H1 (cell line): ENCODE results near the gene C11orf54. TPM values are rescaled to one million over a fixed set of nuclear protein-coding genes. Genes with fewer than 3 reads are reported as not detected.

Experiments used
- CTCF ChIA-PET: fragments of 300-600 bp; sonication (Branson Sonifier 250); formaldehyde crosslinking; loops from one replicate; lab custom pipeline; 2021; ENCODE audit not compliant: partially characterized antibody; lab: Charles Lee
- POLR2A ChIA-PET: fragments of 300-600 bp; sonication (Branson Sonifier 250); formaldehyde crosslinking; loops from one replicate; lab custom pipeline; 2021; ENCODE audit warnings: inconsistent platforms; ENCODE audit not compliant: partially characterized antibody; lab: Charles Lee
- DNase-seq, 2 experiments: peaks; one replicate each; pipeline versions ENCODE4 v3.0.0 to v3.0.0-alpha.2; 2010 to 2022; ENCODE audit warnings: low spot score in 2 of 2, low read depth in 1 of 2, mixed read lengths in 1 of 2
- FAIRE-seq: peaks from 2 replicates; lab custom pipeline; 2011; peaks lifted over from hg19 to GRCh38; lab: Jason Lieb, UNC
- H2AFZ ChIP-seq: 2 replicates; pipeline ENCODE4 v1.8.1; 2012; ENCODE audit warnings: low read length, inconsistent platforms
- H2AK5ac ChIP-seq: 2 replicates; pipeline ENCODE4 v1.6.1; 2013; ENCODE audit warnings: low read depth, low read length
- H2BK120ac ChIP-seq: replicated peaks from 2 replicates; pipeline ENCODE3; 2013; ENCODE audit warnings: low read depth, low read length, inconsistent platforms
- H2BK12ac ChIP-seq: 2 replicates; pipeline ENCODE4 v1.6.1; 2013; ENCODE audit warnings: low read depth, low read length
- H2BK15ac ChIP-seq: 2 replicates; pipeline ENCODE4 v1.6.1; 2013; ENCODE audit warnings: low read length
- H2BK20ac ChIP-seq: 2 replicates; pipeline ENCODE4 v1.6.1; 2013; ENCODE audit warnings: low read length
- H2BK5ac ChIP-seq: 2 replicates; pipeline ENCODE4 v1.6.1; 2013; ENCODE audit warnings: low read depth, low read length
- H3K14ac ChIP-seq: 2 replicates; pipeline ENCODE4 v1.6.1; 2013; ENCODE audit warnings: inconsistent platforms; ENCODE audit not compliant: insufficient read length
- H3K18ac ChIP-seq: 2 replicates; pipeline ENCODE4 v1.6.1; 2013; ENCODE audit warnings: low read length; ENCODE audit errors: extremely low read depth
- H3K23ac ChIP-seq: 2 replicates; pipeline ENCODE4 v1.6.1; 2013; ENCODE audit warnings: inconsistent platforms; ENCODE audit not compliant: insufficient read length
- H3K23me2 ChIP-seq: 2 replicates; pipeline ENCODE4 v1.6.1; 2013; ENCODE audit warnings: low read depth, low read length
- H3K27ac ChIP-seq: 2 replicates; pipeline ENCODE4 v1.6.1; 2011; ENCODE audit warnings: low read depth, low read length, inconsistent platforms
- H3K27me3 ChIP-seq, 4 experiments: replicated peaks in 1 of 4; 1 replicate in 1 of 4; 2 replicates in 3 of 4; pipeline versions ENCODE4 v1.6.1 to v1.8.1; 2011 to 2013; ENCODE audit warnings: low read length in 3 of 4, mild to moderate bottlenecking in 3 of 4, inconsistent platforms in 2 of 4, mixed read lengths in 2 of 4, moderate library complexity in 1 of 4; ENCODE audit not compliant: control insufficient read depth in 3 of 4, insufficient read depth in 3 of 4; ENCODE audit errors: extremely low read depth in 1 of 4
- H3K36me3 ChIP-seq, 4 experiments: 2 replicates each; pipeline versions ENCODE4 v1.6.1 to v1.8.1; 2011 to 2013; ENCODE audit warnings: mild to moderate bottlenecking in 4 of 4, low read length in 3 of 4, moderate library complexity in 2 of 4, control low read depth in 1 of 4, inconsistent platforms in 1 of 4; ENCODE audit not compliant: insufficient read depth in 4 of 4, control insufficient read depth in 2 of 4
- H3K4ac ChIP-seq: replicated peaks from 2 replicates; pipeline ENCODE3; 2013; ENCODE audit warnings: low read length, low read depth, mixed read lengths, inconsistent platforms; ENCODE audit not compliant: insufficient read length
- H3K4me1 ChIP-seq, 4 experiments: replicated peaks in 1 of 4; 1 replicate in 1 of 4; 2 replicates in 3 of 4; pipeline versions ENCODE4 v1.6.1 to v1.8.1; 2011 to 2013; ENCODE audit warnings: low read length in 3 of 4, inconsistent platforms in 2 of 4, mixed read lengths in 1 of 4; ENCODE audit not compliant: insufficient read depth in 4 of 4, control insufficient read depth in 3 of 4
- H3K4me2 ChIP-seq, 2 experiments: 2 replicates each; pipeline versions ENCODE4 v1.6.1 to v1.8.1; 2011 to 2013; ENCODE audit warnings: low read depth in 2 of 2, low read length in 2 of 2, control low read depth in 1 of 2, inconsistent platforms in 1 of 2, mild to moderate bottlenecking in 1 of 2; ENCODE audit not compliant: insufficient read depth in 1 of 2
- H3K4me3 ChIP-seq, 4 experiments: fragments of 200-600, 300-600 bp in 1 of 4; sonication (generic), shearing (Covaris generic), sonication (Bioruptor Twin) in 1 of 4; 2 replicates each; pipeline versions ENCODE4 v1.5.1 to v1.8.1; 2011 to 2016; ENCODE audit warnings: low read length in 4 of 4, low read depth in 3 of 4, control low read depth in 2 of 4, inconsistent platforms in 2 of 4, mild to moderate bottlenecking in 2 of 4, mixed read lengths in 1 of 4, moderate library complexity in 1 of 4; ENCODE audit not compliant: insufficient read depth in 2 of 4; ENCODE audit errors: extremely low read depth in 1 of 4
- H3K56ac ChIP-seq: replicated peaks from 2 replicates; pipeline ENCODE3; 2013; ENCODE audit warnings: low read depth, mild to moderate bottlenecking, mixed read lengths, low read length, inconsistent platforms; ENCODE audit not compliant: insufficient read length
- H3K79me1 ChIP-seq: 2 replicates; pipeline ENCODE4 v1.6.1; 2013; ENCODE audit warnings: low read depth, low read length, control low read depth
- H3K79me2 ChIP-seq, 2 experiments: 2 replicates each; pipeline versions ENCODE4 v1.6.1 to v1.8.1; 2012 to 2013; ENCODE audit warnings: low read length in 2 of 2, mild to moderate bottlenecking in 2 of 2, inconsistent platforms in 1 of 2; ENCODE audit not compliant: insufficient read depth in 2 of 2, control insufficient read depth in 1 of 2
- H3K9ac ChIP-seq, 4 experiments: replicated peaks in 1 of 4; 1 replicate in 1 of 4; 2 replicates in 3 of 4; pipeline versions ENCODE4 v1.6.1 to v1.8.1; 2011 to 2013; ENCODE audit warnings: low read depth in 3 of 4, low read length in 3 of 4, control low read depth in 2 of 4, mild to moderate bottlenecking in 2 of 4, moderate library complexity in 2 of 4, inconsistent platforms in 1 of 4; ENCODE audit errors: extremely low read depth in 1 of 4
- H3K9me3 ChIP-seq, 2 experiments: 2 replicates each; pipeline versions ENCODE4 v1.6.1 to v1.8.1; 2012 to 2013; ENCODE audit warnings: mild to moderate bottlenecking in 2 of 2, moderate library complexity in 2 of 2, control low read depth in 1 of 2, inconsistent platforms in 1 of 2, low read depth in 1 of 2, low read length in 1 of 2, mixed read lengths in 1 of 2; ENCODE audit not compliant: insufficient read depth in 2 of 2
- H4K20me1 ChIP-seq, 2 experiments: replicated peaks in 1 of 2; 2 replicates each; pipeline versions ENCODE3 to v1.8.1; 2011 to 2013; ENCODE audit warnings: inconsistent platforms in 2 of 2, low read length in 2 of 2, mild to moderate bottlenecking in 1 of 2; ENCODE audit not compliant: insufficient read depth in 2 of 2, control insufficient read depth in 1 of 2
- H4K5ac ChIP-seq: 2 replicates; pipeline ENCODE4 v1.6.1; 2013; ENCODE audit warnings: low read length, low read depth, mixed read lengths, inconsistent platforms; ENCODE audit not compliant: insufficient read length
- H4K8ac ChIP-seq: 2 replicates; pipeline ENCODE4 v1.8.0; 2013; ENCODE audit warnings: mild to moderate bottlenecking, moderate library complexity, low read length, inconsistent platforms; ENCODE audit not compliant: insufficient read depth; ENCODE audit errors: extremely low read depth
- H4K91ac ChIP-seq: replicated peaks from 2 replicates; pipeline ENCODE3; 2013; ENCODE audit warnings: low read length, mixed read lengths, inconsistent platforms; ENCODE audit not compliant: insufficient read length
- ASH2L ChIP-seq: fragments of 200-600, 300-600 bp; sonication (generic); IDR thresholded peaks from one replicate; pipeline ENCODE4 v1.7.1; 2017; ENCODE audit warnings: low read length
- ATF3 ChIP-seq: IDR thresholded peaks from 2 replicates; pipeline ENCODE4 v1.6.1; 2011; ENCODE audit warnings: low read depth, mild to moderate bottlenecking, low read length; ENCODE audit not compliant: insufficient read depth
- EGR1 ChIP-seq: IDR thresholded peaks from 2 replicates; pipeline ENCODE4 v1.6.1; 2011; ENCODE audit warnings: low read depth, low read length, borderline replicate concordance
- EZH2 ChIP-seq: fragments of 200-600 bp; sonication (generic); IDR thresholded peaks from 2 replicates; pipeline ENCODE4 v1.7.1; 2012; ENCODE audit warnings: low read depth, mild to moderate bottlenecking, moderate library complexity, low read length, inconsistent platforms; ENCODE audit not compliant: severe bottlenecking
- GTF2F1 ChIP-seq: IDR thresholded peaks from 2 replicates; pipeline ENCODE4 v1.6.1; 2012; ENCODE audit warnings: low read depth, low read length, improper control_type of control experiment, borderline replicate concordance
- JUN ChIP-seq: IDR thresholded peaks from 2 replicates; pipeline ENCODE4 v1.6.1; 2011; ENCODE audit warnings: low read depth, mild to moderate bottlenecking, improper control_type of control experiment, low read length
- KDM4A ChIP-seq: IDR thresholded peaks from one replicate; pipeline ENCODE4 v1.7.1; 2012; ENCODE audit warnings: low read depth, mild to moderate bottlenecking, moderate library complexity, low read length, inconsistent platforms; ENCODE audit not compliant: severe bottlenecking
- MAFK ChIP-seq: IDR thresholded peaks from 2 replicates; pipeline ENCODE4 v1.6.1; 2012; ENCODE audit warnings: low read depth, mild to moderate bottlenecking, improper control_type of control experiment, low read length
- RFX5 ChIP-seq: IDR thresholded peaks from 2 replicates; pipeline ENCODE4 v1.6.1; 2011; ENCODE audit warnings: low read depth, low read length, improper control_type of control experiment, borderline replicate concordance
- SAP30 ChIP-seq: fragments of 300-600 bp; sonication (generic); IDR thresholded peaks from 2 replicates; pipeline ENCODE4 v1.7.1; 2012; ENCODE audit warnings: low read length, moderate library complexity, mild to moderate bottlenecking, inconsistent platforms; ENCODE audit not compliant: insufficient read depth, insufficient replicate concordance
- SIX5 ChIP-seq: IDR thresholded peaks from 2 replicates; pipeline ENCODE4 v1.6.1; 2011; ENCODE audit warnings: mild to moderate bottlenecking, low read depth, low read length
- TCF12 ChIP-seq: IDR thresholded peaks from 2 replicates; pipeline ENCODE4 v1.6.1; 2011; ENCODE audit warnings: low read depth, mild to moderate bottlenecking, low read length
- YY1 ChIP-seq: IDR thresholded peaks from 2 replicates; pipeline ENCODE4 v1.6.1; 2011; ENCODE audit warnings: low read depth, mild to moderate bottlenecking, low read length
- WGBS, 2 experiments: shearing (Covaris generic) in 1 of 2; methylation state at CpG; one replicate each; pipeline versions ENCODE4 v1.1.6 to v1.1.7; 2013 to 2015; ENCODE audit warnings: low lambda C conversion rate in 2 of 2, mixed read lengths in 2 of 2, inconsistent platforms in 1 of 2, low coverage in 1 of 2, missing lambda C conversion rate in 1 of 2; ENCODE audit not compliant: insufficient replicate concordance in 2 of 2, insufficient coverage in 1 of 2, insufficient read length in 1 of 2; ENCODE audit errors: extremely low coverage in 1 of 2, missing lambda C conversion rate in 1 of 2; 5-methylcytosine and 5-hydroxymethylcytosine counted together
- polyA plus RNA-seq, 7 experiments: library from polyadenylated mRNA; depleted of rRNA in 3 of 7; stranded (reverse) in 5 of 7; unstranded in 2 of 7; fragments of >200 nt in 5 of 7; fragments of 200-250 nt in 2 of 7; gene quantifications; 1 replicate in 5 of 7; 2 replicates in 1 of 7; 4 replicates in 1 of 7; pipeline versions ENCODE4 v1.2.1 to v1.2.3, GENCODE V29; 2011 to 2013; ENCODE audit warnings: missing spikeins in 2 of 7, mixed read lengths in 2 of 7
- total RNA-seq: library from RNA; stranded (reverse); fragmentation: NEBNext Ultra II Directional; extraction: Animal tissue kit (Norgen Biotek cat#: 25700); gene quantifications from 2 replicates; pipeline ENCODE4 v1.2.1, GENCODE V29; 2021

Gene C11orf54
- total and polyA plus RNA-seq, 2 of the 8 experiments (the other 6 are each of a cell fraction or from before 2014, with no cell fraction given), result 14.7 to 24.5 TPM

- Histone ChIP-seq H3K79me2 (peaks cover 0 to 3% of the 10 kb centered on the region in 2 experiments; a peak in 1 of 4 replicates), H2BK5ac (no peak overlapping the region), H3K4me2 (no peak overlapping the region), H3K23ac (no peak overlapping the region), H4K5ac (no peak overlapping the region), H3K4me3 (no peak overlapping the region), H3K36me3 (peaks cover 0 to 19% (median 2%) of the 10 kb centered on the region in 4 experiments; a peak in 4 of 8 replicates), H4K20me1 (peaks cover 0 to 2% of the 10 kb centered on the region in 2 experiments), H3K27me3 (no peaks in the 10 kb centered on the region), H2AFZ (no peak overlapping the region), H3K14ac (no peak overlapping the region), H2BK120ac (no peak overlapping the region), H4K8ac (no peak overlapping the region), H4K91ac (no peak overlapping the region), H3K4me1 (no peaks in the 10 kb centered on the region), H2BK12ac (no peak overlapping the region), H2AK5ac (no peak overlapping the region), H3K79me1 (no peaks in the 10 kb centered on the region), H2BK20ac (no peak overlapping the region), H2BK15ac (no peak overlapping the region), H3K56ac (no peak overlapping the region), H3K9ac (no peak overlapping the region), H3K18ac (no peak overlapping the region), H3K27ac (no peak overlapping the region), H3K4ac (no peak overlapping the region), H3K23me2 (no peaks in the 10 kb centered on the region), H3K9me3 (no peaks in the 10 kb centered on the region)
- 92% methylated on average over 1 of the region's 1 CpG; no CpG with 5 or more reads in 1 of the 2 experiments for WGBS, 2 experiments
- POLR2A ChIA-PET, result interaction anchor here (0.9 to 6.4 kb wide), 4 partner anchors 11 to 33 kb away, joined by 5 to 50 read pairs (median 6); partner anchors contain the start of genes C11orf54, MED17 and TAF1D
- no peak for DNase-seq
- CTCF ChIA-PET, result interaction anchor here (0.9 kb wide), 1 partner anchor 25 kb away, joined by 3 read pairs; no protein-coding TSS in a partner anchor
- no peak for FAIRE-seq
- TF ChIP-seq RFX5 (no peak), GTF2F1 (no peak), TCF12 (no peak), JUN (no peak), KDM4A (no peak), YY1 (no peak), EGR1 (no peak), SAP30 (no peak), ASH2L (no peak), SIX5 (no peak), ATF3 (no peak), MAFK (no peak), EZH2 (no peak)
Measured at GRCh38 chr11:93751001-93751400, 9.5 kb downstream of the C11orf54 start.
